HG03571 (cell line): ENCODE data around the gene SNX25.
"Not testable (repeated sequence)": the region's sequence is repeated elsewhere in the genome, so short reads cannot be mapped to it uniquely, and the experiment has no call there.

Experiments used
- ATAC-seq: cut with Tn5 transposase; IDR thresholded peaks from one replicate; pipeline ENCODE4 v1.9.1; 2021; ENCODE audit not compliant: unreplicated experiment

The SNX25 gene

DNA sequence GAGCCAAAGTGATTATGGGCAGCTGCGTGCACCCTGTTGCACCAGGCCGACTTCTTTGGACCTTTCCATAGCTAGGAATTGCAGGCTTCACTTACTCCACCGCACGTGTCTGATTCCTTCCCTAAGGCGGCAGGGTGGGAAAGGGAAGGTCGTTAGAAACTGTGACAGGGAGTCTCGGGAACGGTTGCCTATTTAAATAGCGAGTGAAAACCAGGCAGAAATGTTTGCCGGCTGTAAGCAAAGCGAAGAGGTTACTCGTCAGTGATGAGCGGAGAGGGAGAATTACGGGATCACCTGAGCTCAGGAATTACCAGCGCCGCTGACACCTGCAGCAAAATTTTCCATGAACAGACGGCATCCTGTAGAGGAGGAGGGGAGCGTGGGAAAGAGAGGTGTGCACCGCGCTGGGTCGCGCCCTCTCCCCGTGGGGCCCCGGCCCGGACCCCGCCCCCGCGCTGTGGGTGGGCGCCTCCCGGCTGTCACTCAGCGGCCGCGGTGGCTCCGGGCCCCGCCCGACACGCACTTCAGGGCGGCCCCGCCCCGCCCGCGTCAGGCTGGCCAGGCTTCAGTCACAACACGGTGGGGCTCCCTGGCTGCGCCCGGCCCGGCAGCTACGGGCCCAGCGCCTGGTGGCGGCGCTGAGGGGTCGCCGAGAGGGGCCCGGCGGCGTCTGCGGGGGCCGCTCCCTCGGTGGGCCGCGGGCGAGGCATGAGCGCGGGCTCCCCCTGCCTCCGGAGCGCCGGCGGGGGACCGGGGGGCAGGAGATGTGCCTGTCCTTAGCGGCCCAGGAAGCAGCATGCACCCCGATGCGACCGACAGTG, at the start of gene SNX25:
SNX25 (plus strand) TSS at position 568 of the 821 bp plus-strand sequence; CDS start at position 797, 229 bp downstream.
- peak; percentile 76 for ATAC-seq

DNA sequence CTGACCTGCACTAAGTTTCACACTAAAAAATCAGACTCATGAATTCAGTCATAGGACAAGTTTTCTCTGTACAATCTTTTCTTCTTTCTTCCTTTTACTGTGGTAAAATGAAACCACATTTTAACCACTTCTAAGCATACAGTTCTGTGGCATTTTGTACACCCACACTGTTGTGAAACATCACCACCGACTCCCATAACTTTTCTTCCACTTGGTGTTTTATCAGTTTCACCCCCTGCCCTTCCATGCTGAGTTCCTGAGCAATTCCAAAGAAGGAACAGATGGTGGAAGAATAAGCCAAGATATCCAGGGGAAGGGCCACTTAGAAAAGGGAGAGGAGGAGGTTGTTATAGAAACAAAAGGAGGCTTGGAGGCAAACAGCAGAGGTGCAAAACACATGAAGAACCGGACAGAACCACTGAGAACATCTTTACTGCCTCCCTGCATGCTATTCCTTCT, 43.8 kb upstream of the SNX25 start:
- ATAC-seq = peak; percentile 86

DNA sequence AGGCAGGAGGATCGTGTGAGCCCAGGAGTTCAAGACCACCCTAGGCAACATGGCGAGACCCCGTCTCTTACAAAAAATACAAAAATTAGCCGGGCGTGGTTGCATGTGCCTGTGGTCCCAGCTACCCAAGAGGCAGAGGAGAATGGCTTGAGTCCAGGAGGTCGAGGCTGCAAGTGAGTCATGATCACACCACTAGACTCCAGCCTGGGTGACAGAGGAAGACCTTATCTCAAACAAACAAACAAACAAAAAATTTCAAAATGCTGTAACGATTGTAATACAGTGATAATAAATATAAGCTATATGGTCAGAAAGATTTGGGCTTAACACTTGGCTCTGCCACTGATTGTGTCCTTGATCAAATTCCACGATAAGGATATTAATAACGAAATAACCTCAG, 42.2 kb upstream of the SNX25 start:
- ATAC-seq = no peak

- ATAC-seq = peak; percentile 89
These were observed 37.9 kb upstream of the SNX25 start for GRCh38 chr4:185171373-185172071.

GRCh38 chr4:185179488-185179887, 29.9 kb upstream of the SNX25 start:
- ATAC-seq = no peak

DNA sequence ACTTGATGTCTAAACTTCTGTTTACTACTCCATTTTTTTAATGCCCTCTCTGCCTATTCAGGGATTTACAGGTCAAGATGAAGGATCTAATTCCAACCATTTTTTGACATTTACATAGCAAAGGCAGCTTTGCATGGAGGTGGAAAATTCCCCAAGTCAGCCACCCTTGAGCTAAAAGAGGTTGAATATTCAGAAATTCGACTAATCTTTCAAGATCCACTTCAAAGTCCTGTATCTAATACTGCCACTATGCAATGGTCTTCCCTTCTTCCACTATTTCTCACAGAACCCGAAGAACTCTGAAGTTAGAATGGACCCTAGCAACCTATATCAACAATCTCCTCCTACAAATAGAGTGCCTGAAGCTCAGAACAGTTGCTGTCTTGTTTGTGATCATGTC, 27.2 kb upstream of the SNX25 start:
- no peak for ATAC-seq

- peak; percentile 71 for ATAC-seq
These were observed 25.6 kb upstream of the SNX25 start for GRCh38 chr4:185183622-185184281.

DNA sequence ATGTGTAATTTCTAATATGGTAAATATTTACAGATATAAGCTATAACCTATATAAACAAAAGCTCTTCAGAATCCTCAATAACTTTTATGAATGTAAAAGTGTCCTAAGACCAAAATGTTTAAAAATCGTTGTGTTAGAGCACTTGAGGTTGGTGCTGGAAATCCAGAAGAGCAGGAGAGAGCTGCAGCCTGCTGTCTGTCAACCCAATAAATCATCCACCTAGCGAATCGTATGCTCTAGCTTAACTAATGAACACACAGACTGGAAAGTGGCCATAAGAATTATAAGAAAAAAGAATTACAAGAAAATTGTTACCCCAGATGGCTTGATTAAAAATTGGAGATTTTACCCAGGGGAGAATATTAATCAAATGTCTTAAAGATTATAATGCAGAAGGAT, 22.6 kb upstream of the SNX25 start:
- ATAC-seq = no peak

DNA sequence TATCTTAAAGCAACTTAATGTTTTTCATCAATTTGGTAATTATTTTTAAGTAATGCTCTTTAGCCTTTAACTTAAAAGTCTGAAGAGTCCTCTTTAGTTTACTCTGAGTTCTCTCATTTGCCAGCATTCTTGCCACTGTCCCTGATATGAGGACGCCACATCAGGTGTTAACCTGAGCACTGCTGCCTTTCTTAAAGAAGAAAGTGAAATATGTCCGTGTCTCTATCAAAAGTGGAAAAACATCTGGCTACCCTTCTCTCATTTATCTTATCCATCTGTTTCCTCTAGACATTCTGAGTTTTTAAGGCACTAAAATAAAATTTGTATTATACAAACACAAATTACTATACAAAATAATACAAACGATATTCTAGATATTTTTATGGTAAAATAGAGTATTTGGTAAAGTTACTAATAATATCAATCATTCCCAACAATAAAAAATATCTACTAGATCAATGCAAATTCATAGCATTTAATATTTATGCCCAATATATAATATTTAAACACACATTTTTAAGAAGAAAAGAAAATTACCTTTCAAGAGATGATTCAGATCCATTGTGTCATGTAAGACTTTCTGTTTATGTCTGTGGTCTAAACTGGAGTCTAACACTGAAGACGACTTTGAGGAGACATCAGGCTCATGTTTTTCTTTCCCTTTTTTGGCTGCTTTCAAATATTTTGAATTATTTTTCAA, 19.6 kb upstream of the SNX25 start:
- no peak for ATAC-seq

GRCh38 chr4:185190306-185190856, 19.0 kb upstream of the SNX25 start:
- no peak for ATAC-seq

DNA sequence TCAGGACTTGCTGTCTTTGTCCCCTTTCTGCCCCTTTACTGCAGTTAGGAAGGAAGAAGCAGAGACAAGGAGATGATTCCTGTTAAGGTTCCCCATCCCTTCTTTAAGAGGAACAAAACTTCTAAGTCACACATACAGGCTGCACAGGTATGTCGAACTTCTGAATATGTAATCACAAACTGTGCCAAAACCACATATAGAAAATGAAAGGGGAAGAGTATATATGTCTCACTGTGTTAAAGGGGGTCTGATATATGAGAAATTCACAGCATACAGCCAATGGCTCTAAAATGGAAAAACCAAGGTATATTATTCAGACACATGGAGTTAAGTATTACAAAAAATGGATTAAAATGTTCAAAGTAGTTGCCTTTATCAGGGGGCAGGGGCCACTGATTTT, 17.3 kb upstream of the SNX25 start:
- peak; percentile 88 for ATAC-seq

DNA sequence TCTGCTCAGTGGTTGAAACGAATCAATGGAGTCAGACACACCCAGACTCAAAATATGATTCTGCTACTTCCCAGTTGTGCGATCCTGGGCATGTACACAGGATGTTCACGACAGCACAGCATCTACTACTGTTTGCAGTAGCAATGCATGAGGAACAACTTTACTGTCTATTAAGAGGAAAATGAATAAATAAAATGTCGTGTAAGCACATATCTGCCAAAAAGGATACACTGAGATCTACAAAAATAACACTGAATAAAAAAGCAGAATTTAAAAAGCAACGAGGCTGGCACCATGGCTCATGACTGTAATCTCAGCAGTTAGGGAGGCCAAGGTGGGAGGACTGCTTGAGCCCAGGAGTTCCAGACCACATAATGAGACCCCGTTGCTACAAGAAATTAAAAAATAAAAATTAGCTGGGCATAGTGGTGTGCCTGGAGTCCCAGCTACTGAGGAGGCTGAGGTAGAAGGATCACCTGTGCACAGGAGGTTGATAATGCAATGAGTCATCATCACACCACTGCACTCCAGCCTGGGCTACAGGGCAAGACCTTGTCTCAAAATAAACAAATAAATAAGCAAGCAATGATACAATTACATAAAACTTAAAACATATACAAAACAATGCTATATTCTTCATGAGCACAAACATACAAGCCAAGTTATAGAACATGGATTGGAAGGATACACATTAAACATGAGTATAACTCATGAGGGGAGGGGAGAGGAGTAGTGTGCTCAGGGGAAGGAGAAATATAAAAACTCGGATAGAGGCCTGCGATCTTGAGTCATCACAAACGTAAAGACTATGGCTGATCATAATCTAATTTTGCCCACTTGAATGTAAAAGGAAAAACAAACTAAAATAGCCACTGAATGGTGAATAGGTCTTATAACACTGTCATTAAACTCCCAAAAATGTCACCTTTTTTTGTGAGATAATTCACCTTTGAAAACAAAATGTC, 14.2 kb upstream of the SNX25 start:
- no peak for ATAC-seq

DNA sequence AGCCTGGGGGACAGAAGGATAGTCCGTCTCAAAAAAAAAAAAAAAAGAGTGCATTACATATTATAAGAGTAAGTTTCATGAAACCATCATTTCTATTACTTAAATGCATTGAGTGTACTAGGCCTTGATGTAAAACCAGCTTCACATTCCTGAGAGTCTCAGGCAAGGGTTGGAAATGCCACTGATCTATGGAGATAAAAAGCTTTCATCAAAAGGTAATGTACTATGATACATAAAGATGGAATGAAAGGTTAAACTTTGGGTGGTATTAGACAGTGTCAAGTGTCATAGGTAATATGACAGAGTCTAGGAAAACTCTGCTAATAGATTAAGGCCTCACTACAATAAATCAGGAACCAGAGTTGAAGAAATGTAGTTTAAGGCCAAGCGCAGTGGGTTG, 13.0 kb upstream of the SNX25 start:
- no peak for ATAC-seq

GRCh38 chr4:185198189-185198588, 11.2 kb upstream of the SNX25 start:
- not testable (repeated sequence) for ATAC-seq

GRCh38 chr4:185201977-185202962, 7.1 kb upstream of the SNX25 start:
- ATAC-seq = no peak

DNA sequence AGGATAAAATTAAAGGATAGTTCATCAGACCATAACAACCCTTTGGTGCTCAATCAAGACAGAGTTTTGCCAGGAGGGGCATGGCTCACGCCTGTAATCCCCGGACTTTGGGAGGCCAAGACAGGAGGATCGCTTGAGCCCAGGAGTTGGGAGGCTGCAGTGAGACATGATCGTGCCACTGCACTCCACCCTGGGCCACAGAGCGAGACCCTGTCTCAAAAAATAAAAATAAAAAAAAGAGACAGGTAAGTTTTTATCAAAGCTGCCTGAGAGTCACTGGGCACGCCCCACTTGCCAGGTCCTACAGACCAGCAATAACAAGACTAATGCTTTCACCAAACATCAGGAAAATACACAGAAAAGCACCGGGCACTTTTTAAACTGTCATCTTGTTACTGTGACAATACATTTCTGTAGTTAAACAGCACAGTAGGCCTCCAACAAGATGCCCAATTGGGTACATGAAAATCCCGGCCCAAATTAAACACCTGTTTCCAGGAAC, 6.4 kb upstream of the SNX25 start:
- no peak for ATAC-seq

DNA sequence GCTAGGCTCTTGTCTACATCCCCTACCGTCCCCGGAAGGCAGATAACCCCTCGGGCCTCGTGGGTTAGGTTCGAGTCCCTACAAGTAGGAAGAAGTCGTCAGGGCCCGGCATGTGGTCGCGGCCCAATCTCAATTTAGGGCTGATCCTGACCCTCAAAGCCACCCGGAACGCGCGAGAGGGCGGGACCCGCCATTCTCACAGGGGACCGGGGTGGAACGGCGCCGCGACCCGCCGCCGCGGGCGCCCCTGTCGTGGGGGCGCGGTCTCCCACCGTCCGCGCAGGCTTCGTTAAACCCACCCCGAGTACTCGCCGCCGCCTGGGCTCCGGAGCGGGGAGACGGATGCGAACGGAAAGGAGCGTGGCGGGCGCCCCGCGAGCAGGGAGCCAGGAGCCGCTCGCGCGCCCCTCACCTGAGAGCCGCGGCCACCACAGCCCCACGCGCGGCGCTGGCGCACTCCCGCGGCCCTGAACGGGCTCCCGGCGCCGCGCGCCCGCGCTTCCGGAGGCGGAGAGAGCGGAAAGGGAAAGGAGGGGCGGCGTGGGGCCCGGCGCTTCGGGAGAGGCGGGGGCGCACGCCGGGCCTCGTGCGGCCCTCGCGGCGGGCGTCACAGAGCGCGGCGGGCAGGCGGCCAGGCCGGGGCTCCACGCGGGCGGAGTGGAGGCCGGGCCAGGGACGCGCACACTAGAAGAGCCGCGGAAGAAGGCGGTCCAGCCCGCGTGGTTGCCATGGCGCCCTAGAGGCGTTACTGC, 5.7 kb upstream of the SNX25 start, which contains the start of gene CFAP97:
CFAP97 (minus strand) TSS at position 515 of the 752 bp plus-strand sequence. CDS start 12,804 bp downstream, outside the sequence.
- ATAC-seq = peak; percentile 76
